ENCODE measurements around the gene DYNLT4.
"Not testable (repeated sequence)": the region's sequence is repeated elsewhere in the genome, so short reads cannot be mapped to it uniquely, and the experiment has no call there.

The DYNLT4 gene

GRCh38 chr1:44808063-44808937, 1.1 kb upstream of the DYNLT4 start, which contains the start of gene BTBD19:
Gene BTBD19 (plus strand): TSS chr1:44808523. CDS start chr1:44808821, 298 bp downstream.
- peak; percentile 58 for DNase-seq

DNA sequence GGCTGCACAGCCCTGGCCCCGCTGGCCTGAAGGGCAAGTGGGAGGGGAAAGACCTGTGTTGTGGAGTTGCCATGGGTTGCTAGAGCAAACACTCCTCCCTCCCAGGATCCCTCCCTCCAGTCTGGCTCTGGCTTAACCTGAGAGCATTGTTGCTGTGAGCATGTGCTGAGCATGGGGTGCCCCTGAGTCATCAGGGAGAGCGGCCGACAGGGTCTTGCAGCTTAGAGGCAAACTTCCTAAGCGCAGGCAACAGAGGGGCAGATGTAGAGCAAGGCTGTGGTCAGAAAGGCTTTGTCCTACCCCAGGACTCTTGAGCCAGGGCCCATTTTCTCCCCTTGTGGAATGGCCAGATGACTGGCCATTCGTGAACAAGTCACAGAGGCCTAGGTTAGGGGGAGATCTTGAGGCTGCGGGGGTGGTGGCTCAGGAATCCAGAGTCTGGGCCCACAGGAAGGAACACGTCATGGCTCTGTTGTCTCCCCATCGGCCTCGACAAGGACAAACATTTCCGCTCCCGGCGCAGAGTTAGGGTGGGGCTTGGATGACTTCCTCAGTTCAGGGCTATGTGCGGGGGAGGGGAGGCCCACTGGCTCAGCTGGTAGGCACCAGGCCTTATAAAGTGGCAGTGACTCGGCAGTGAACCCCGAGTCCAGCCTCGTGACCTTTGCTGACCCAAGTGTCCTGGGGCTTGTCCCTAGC, 362 bp upstream of the DYNLT4 start:
- peak; percentile 79 for DNase-seq

DNA sequence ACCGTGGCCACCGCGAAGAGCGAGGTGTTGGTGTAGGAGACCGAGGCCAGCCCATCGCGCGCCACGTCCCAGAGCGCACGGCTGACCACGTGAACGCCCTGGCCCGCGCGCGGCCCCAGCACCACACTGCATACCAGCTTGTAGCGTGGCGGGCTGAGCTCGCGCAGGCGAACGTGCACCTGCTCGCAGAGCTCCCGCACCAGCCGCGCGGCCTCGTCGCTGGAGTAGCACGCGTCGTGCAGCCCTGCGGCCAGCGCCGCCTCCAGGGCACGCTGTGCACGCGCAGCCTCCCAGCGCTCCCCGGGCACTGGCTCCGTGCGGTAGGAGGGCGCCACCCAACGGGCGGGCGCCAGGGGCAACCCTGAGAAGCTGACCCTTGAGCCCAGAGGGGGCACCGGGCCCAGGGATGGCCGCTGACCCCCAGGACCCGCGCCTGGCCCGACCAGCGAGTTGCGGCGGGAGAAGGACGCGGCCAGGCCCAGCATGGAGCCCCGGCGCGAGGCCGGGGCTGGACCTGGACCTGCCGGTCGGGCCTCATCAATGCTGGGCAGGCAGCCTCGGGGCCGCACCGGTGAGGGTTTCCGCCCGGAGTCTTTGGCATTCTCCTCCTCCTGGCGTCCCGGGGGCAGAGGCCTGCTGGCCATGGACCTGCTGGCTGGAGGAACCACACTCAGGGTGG, 987 bp downstream of the DYNLT4 start:
- DNase-seq = no peak

- no peak for DNase-seq
Observed at GRCh38 chr1:44805311-44806024, 1.7 kb downstream of the DYNLT4 start.

DNA sequence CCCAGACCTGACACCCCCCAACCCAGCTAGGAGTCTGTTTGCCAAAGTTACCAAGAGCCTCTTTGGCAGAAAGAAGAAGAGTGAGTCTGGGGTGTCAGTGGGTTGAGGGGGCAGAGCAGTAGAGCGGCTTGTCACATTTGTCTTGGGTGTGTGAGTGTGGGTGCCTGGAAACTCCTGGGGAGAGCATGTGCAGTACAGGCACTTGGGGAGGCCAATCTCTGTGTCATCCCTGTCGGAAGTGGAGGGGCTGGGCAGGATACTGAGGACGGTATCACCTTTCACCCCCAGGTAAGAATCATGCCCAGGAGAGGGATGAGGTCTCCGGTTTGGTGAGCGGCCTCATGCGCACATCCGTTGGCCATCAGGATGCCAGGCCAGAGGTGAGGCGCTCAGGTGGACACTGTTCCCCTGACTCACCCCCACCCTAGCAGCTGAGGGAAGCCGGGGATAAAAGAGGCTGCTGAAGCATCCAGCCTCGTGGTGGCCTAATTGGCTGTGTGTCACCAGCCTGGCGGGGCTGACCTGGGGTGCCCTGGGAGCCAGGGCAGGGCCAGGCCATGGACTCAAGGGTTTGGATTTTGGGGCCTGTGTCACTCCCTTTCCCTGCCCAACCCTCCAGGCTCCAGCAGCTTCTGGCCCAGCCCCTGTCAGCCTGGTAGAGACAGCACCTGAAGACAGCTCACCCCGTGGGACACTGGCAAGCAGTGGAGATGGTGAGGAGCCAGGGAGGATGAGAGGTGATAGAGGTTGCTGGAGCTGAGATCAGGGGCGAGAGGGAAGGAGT, 3.6 kb downstream of the DYNLT4 start:
- DNase-seq = no peak

GRCh38 chr1:44803062-44803311, 4.2 kb downstream of the DYNLT4 start:
- DNase-seq = no peak

DNA sequence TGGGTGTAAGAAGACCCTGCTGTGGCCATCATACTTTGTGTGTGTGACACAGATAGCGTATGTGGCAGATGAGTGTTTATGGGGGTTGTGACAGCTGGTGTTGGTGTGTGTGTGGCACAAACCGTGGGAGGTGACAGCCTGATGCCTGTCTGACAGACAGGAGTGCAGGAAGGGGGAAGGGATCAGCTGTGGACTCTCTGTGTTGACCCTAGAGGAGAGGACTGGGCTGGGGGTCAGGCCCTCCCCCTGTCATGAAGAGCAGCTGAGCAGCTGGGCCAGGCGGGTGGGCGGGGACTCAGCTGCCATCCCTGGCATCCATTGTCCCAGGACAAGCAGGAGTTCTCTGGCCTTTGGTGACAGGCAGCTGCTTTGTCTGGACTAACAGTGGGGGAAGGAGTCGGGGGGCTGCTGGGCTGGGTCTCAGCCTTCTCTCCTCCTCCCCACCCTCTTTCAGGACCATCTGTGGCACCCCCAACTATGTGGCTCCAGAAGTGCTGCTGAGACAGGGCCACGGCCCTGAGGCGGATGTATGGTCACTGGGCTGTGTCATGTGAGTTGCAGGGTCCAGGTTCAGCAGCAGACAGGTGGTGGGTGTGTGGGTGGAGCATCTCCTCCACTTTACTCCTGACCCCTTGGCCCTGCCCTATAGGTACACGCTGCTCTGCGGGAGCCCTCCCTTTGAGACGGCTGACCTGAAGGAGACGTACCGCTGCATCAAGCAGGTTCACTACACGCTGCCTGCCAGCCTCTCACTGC, 4.7 kb downstream of the DYNLT4 start:
- no peak for DNase-seq

- DNase-seq = no peak
Observed at GRCh38 chr1:44801491-44802305, 5.5 kb downstream of the DYNLT4 start.

- peak; percentile 96 for DNase-seq
Observed at GRCh38 chr1:44799770-44800584, 7.2 kb downstream of the DYNLT4 start, which contains the start of gene PLK3. Gene PLK3 (plus strand): TSS chr1:44800377. CDS start chr1:44800464, 87 bp downstream.

- no peak for DNase-seq
Observed at GRCh38 chr1:44798481-44799365, 8.4 kb downstream of the DYNLT4 start.

DNA sequence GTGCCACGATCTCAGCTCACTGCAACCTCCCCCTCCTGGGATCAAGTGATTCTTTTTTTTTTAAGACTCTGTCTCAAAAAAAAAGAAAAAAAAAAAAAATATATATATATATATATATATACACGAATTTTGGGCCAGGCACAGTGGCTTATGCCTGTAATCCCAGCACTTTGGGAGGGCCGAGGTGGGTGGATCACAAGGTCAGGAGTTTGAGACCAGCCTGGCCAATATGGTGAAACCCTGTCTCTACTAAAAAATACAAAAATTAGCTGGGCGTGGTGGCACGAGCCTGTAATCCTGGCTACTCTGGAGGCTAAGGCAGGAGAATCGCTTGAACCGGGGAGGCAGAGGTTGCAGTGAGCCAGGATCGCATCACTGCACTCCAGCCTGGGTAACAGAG, 9.3 kb downstream of the DYNLT4 start:
- not testable (repeated sequence) for DNase-seq

DNA sequence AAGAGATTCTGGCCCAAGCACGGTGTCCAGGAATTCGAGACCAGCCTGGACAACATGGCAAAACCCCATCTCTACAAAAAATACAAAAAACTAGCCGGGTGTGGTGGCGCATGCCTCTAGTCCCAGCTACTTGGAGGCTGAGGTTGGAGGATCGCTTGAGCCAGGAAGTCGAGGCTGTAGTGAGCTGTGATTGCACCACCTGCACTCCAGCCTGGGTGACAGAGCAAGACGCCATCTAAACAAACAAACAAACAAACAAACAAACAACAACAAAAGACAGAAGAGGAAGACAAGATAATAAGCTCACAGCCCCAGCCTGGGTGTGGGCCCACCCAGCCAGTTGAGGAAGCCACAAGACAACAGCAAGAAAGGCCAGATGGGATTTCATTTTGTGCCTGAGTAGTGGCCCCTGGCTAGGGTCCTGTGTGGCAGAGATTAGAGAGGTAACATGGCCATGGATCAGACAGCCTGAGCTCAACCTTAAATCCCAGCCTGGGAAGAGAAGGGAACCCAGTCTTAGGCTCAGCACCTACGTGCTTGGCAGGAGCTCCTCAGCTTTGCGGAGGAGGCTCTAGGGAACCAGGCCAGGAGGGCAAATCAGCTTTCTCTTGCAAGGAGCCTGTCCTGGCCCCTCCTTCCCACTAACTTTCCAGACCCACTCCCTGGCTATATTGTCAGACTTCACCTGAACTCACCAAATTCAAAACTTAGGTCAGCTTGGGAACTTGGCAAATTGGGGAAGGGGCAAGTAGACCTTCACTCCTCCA, 14.2 kb downstream of the DYNLT4 start:
- DNase-seq = no peak

DNA sequence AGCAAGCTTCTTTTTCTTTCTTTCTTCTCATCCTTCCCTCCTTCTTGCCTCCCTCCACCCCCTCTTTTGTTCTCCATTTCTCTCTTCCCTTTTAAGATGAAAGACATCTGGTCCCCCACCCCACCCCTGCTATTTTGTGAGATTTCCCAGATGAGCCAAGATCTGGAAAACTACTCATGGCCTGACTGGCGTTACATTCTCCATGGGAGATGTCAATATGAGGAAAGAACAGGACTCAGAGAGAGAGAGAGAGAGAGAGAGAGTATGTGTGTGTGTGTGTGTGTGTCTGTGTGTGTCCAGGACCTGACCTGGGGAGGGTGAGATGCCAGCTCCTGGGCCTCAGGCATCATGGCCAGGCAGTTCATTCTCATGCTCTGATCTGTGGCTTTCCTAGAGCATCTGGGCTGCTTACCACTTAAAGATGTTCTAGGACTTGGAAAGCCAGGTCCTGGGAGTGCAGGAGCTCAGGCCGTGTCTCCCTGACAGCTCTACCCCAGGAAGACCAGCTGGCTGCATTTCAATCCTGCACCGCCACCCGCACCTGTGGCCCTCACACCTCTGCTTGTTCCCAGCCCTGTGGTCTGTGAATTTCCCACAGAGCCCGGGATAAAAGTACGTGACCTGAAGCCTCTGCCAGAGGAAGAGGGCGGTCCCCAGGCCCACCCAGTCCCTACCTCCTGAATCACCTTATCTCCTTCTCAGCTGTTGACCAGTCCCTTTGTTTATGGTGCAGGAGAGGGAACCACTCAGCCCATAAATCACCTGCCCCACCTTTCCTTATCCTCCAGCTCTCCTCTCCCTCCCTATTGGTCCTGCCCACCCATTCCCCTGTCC, 16.0 kb downstream of the DYNLT4 start:
- DNase-seq = no peak

GRCh38 chr1:44788120-44788860, 18.9 kb downstream of the DYNLT4 start, which contains the start of gene BEST4:
Gene BEST4 (minus strand): TSS chr1:44788170. CDS start chr1:44787705, 465 bp downstream.
- no peak for DNase-seq

- DNase-seq = no peak
Observed at GRCh38 chr1:44787506-44787905, 19.6 kb downstream of the DYNLT4 start.
